GM12891 (cell line): ENCODE measurements around the gene SHPK.

Experiments
- POLR2A ChIP-seq: IDR thresholded peaks from 2 replicates; pipeline ENCODE4 v1.6.1; 2011; ENCODE audit warnings: low read depth, low read length, control low read depth
- POLR2AphosphoS5 ChIP-seq: IDR thresholded peaks from 2 replicates; pipeline ENCODE4 v1.6.1; 2011; ENCODE audit warnings: low read depth, low read length, control low read depth
- SPI1 ChIP-seq: IDR thresholded peaks from 2 replicates; pipeline ENCODE4 v1.6.1; 2011; ENCODE audit warnings: low read depth, low read length, control low read depth

DNA sequence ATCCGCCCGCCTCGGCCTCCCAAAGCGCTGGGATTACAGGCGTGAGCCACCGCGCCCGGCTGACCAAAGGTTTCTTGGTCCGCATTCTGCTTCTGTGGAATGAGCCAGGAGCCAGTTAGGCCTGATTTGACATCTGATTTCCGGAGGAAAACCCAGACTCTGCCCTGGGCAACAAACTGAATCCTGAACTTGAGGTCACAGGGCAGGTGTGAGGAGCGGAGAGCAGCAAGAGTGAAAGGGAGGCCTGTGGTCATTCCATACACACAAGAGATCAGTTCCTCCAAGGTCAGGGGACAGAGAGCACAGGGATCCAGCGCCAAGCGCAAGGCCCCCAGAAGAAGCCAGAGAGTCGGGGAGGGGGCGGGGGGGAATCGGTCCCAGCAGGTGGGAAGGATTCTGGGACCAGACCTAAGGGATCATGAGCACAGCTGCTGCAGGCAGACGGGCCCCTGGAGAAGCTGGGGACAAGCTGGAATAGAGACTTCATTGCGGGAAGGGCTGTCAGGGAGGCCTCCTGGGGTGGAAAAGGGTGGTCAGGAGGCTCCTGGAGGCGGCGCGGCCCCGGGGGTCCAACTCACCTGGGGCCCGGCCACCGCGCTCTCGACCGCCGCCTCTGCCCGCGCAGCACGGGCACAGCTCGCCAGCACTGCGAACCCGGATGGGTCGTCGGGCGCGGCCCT lies 436 bp downstream of the SHPK start:
- TF ChIP-seq SPI1 = no peak
- TF ChIP-seq POLR2A = no peak
- no peak for TF ChIP-seq POLR2AphosphoS5
